CD4-positive, alpha-beta T cell treated with Interleukin-4 for 4 hours (primary cell): ENCODE measurements around the gene ANO10.
A peak's percentile ranks its signal among the peaks of the same experiment; 100 is the strongest.

Source experiments
- DNase-seq: peaks from one replicate; pipeline ENCODE4 v3.0.0-alpha.2; 2020

ANO10 gene

DNA sequence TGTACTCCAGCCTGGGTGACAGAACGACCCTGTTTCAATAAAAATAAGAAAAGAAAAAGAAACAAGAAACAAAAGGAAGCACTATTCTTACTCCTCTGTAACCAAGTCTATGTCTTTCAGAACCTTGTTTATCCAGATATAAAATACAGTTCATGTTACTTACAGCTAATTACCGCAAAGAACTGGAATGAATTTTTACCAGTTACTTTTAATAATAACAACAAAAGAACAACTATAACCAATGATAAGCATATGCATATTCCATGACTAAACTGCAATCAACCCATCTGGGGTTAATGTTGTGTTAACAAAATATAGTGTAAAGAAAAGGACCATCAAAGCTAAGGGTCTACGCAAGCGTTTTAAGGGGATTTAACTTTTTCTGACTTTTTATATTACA, 212.3 kb downstream of the ANO10 start:
- no peak for DNase-seq

DNA sequence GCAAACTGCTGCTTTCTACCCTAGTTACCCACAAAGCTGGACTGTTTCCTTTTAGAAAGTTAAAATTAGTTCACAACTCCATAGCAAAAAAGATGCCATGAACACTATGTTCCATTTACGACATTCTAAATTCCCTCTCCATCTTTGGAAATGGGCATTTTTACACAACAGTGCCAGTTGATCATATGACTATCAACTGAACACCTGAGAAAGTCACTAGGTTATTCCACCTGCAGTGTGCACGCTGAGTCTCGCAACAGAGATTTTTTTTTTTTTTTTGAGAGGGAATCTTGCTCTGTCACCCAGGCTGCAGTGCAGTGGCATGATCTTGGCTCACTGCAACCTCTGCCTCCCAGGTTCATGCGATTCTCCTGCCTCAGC, 215.2 kb downstream of the ANO10 start:
- DNase-seq: no peak

GRCh38 chr3:43405888-43406642, 215.7 kb downstream of the ANO10 start:
- DNase-seq: no peak

DNA sequence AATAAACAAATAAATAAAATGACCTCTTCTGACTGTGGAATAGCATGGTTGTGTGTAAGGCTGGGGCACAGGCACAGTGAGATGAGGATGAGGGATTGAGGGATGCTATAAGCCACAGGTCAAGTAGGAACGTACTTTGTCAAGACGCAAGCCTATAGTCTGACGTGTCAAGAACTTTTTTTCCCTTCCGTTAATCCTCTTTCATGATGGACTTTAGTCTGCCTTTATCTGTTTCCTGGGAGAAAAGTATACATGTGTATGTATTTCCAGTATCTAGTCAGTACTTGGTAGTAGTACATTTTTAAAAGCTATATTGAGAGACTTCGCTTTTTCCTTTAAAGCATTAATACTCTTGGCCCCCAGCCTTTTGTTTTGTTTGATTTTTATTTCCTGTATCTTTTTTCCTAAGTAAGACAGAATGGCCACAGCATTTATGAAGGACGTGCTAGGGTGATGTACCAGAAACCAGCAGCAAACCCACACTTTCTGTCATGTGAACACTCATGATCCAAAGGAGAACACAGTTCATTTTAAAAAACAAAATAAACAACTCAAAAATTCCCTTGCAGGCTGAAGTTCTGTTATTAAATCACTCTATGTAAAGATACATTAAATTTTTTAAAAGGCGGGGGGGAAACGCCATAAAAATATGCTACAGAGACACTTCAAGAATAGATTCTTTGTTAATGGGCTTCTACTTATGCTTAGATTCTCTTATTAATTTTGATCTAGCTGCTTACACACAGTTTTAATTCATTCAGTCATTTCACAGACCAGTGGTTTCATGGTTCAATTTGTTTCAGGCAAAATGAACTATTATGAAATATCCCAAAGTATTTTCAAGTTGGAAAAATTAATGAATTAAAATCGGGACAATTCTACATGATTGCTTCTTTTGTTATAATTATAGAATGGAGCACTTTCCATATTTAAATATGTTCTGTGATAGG, 220.8 kb downstream of the ANO10 start:
- DNase-seq: no peak

DNA sequence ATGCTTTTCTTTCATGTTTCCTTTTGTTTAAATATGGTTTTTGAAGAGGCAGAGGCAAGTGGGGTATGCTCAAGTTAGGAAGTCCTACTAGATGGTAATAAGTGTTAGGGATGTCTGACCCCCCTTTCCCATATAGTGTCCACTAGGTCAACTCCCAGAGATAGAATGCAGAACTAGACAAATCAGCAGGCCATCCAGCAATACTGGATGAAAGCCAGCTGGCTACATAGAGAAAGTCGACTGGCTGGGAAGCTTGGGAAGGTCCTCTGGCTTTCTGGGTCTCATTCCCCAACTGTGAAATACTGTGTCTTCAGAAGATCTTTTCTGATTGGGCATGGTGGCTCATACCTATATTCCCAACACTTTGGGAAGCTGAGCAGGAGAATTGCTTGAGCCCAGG, 221.6 kb downstream of the ANO10 start:
- no peak for DNase-seq

- no peak for DNase-seq
Observed at GRCh38 chr3:43399034-43399433, 222.8 kb downstream of the ANO10 start.

- no peak for DNase-seq
Observed at GRCh38 chr3:43394041-43394554, 227.7 kb downstream of the ANO10 start.

DNA sequence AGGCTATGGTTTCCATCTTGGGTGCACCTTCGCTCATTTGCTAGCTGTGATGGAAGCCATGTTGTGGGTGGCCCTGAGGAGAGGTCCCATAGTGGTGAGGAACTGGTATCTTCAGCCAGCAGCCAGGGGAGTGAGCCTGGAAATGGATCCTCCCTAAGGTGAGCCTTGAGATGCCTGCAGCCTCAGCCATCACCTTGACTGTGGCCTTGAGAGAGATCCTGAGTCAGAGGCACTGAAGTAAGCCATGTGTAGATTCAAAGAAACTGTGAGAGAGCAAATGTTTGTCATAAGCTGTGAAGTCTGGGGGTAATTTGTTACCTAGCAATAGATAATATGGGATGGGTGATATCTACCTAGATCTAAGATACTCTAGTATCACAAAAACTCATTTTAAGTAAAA, 230.2 kb downstream of the ANO10 start:
- peak; percentile 26 for DNase-seq

- DNase-seq: no peak
Observed at GRCh38 chr3:43390255-43390588, 231.6 kb downstream of the ANO10 start.

GRCh38 chr3:43389388-43390254, 232.2 kb downstream of the ANO10 start:
- DNase-seq: peak; percentile 90

DNA sequence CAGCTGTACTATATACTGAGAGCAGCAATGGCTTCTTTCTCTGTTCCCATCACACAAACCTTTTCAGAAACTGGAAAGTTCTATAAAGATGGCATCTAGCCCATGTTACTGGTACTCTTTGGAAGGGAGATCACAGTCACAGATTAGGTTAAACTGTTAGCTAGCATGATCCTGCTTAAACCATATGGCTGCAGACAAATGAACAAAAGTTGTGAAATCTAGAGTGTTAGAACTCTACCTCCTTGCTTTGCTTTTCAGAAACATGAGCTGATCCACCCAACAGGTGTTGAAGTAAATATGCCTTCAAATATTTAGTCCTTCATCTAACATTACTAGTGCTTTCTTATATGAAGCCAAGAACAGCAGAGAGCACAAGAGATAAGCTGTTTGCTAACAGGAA, 232.9 kb downstream of the ANO10 start:
- DNase-seq: no peak

DNA sequence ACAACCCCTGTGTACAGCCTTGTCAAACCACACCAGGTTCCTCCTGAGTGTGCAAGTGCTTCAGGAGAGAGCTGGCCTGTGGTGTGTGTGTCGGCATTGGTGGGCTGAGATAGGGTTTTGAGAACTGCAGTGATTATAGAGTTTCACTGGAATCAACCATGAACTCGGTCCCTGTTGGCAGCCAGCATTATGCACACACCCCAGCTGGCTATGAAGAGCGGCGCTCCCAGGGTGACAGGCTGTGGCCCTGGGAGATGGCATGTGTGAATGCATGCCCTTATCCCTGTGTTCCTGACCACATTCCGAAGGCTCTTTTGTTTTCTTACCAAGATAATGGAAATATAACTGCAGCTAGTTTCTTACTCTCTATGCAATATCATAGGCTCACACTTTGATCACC, 233.6 kb downstream of the ANO10 start:
- DNase-seq: no peak

DNA sequence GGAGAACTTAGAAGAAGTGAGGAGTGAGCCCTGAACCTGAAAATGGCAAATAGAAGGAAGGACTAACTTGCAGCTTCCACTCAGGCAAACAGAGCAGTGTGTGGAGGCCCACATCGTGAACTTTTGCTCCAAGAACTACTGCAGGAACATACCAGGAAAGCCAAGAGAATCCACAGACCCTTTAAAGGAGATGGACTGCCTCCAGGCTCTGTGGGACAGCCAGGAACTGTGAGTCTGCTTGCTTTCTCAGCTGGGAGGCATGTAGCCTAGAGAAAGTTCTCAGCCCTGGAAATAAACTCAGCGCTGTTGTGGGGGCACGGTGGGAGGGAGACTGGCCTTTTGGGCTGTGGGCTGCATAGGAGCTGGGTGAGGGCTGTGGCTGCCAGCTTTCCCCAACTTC, 242.5 kb downstream of the ANO10 start:
- DNase-seq: no peak

GRCh38 chr3:43378066-43378935, 243.5 kb downstream of the ANO10 start:
- DNase-seq: peak; percentile 78

DNA sequence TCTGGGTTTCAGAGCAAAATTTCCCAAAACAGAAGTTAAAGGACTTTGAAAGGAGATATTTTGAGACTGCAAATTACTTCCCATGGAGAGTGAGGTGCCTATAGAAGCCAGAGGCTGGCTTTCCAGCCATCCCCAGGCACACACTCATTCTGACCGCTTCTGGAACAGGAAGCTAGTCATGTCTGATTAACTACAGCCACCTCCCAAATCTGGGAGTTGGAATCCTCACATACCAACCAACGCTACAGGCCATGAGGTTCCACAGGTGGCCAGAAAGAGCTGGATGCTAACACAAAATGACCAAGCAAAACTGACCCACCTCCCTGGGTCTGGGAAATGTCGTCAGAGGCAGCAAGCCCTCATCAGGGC, 248.3 kb downstream of the ANO10 start:
- DNase-seq: no peak

- DNase-seq: no peak
Observed at GRCh38 chr3:43372809-43373559, 248.8 kb downstream of the ANO10 start.

GRCh38 chr3:43372007-43372740, 249.6 kb downstream of the ANO10 start:
- no peak for DNase-seq

DNA sequence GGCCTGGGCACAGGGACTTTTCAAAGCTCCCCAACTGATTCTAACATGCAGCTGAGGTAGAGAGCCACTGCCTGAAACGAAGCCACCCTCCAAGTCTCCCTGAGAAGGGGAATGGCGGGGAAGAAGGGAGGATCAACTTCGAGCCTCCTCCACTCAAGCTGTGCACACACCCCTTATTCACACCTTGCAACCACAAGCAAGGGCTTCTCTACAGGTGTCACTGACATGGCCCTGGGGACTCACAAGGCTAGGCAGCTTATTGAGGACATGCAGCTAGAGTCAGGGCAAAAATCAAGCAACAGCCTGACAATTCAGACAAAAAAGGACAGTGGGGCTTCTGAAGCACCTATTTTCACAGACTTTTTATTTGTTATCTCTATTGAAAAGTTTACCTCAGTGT, 250.3 kb downstream of the ANO10 start:
- no peak for DNase-seq

DNA sequence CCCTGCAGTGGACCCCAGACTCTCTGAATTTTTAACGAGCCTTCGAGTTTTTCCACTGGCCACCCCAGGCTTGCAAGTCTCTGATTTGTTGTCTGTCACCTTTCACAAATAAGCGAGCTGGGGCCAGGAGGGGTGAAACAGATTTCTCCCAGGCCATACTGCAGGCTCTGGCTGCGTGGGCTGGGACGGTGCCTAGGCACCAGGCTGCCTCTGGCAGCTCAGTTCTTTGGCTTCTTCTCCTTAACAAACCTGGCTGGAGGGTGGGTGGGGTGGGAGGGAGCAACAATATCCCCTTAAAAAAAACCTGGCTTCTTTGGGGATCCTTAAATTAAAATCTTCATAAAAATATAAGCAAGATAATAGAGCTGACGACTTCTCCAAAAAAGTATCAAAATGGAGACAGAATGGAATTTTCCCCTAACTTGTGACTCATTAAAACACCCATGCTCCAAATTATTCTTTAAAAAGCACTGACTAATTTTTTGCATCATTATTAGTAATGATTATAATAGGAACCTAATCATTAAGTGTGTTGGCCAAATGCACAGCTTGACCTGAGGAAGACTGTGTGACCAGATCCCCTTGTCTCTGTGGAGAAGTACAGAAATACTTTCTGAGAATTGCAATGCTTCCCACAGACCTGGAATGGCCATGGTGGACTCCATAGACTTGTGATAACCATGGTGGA, 251.4 kb downstream of the ANO10 start:
- no peak for DNase-seq
